ENCODE results near the gene MCF2L2. TPM values are rescaled to one million over a fixed set of nuclear protein-coding genes. Genes with fewer than 3 reads are reported as not detected.

Gene MCF2L2
- total and polyA plus RNA-seq, 9 of the 15 experiments (the other 6 are each of a cell fraction or from before 2014, with no cell fraction given) = 0.56 to 4.2 (median 3.0) TPM

GRCh38 chr3:183409219-183409618 is 19.2 kb downstream of the MCF2L2 start:
- BruUV-seq (replicated peaks) = no TSS peak
- ATAC-seq (no peak), FAIRE-seq (no peak), DNase-seq (ENCODE audit: extremely low read depth in 1 of 4, low spot score in 3 of 4) (no peak)
- CTCF ChIA-PET (ENCODE audit: low intra/inter-chr PET ratio) = no interaction called here
- Histone ChIP-seq H3K79me2 (ENCODE audit: control insufficient read depth, insufficient read depth, low read length) (no peaks in the 10 kb centered on the region; the same call in 2 of the 3 replicates), H3K4me3 (no peak overlapping the region), H3K9ac (ENCODE audit: insufficient read depth in 1 of 2, low read depth in 2 of 2, low read length in 2 of 2) (no peak overlapping the region), H3K9me3 (replicated peaks; ENCODE audit: control insufficient read depth, insufficient read depth, low read depth, low read length) (no peaks in the 10 kb centered on the region), H3K27me3 (ENCODE audit: control insufficient read depth in 2 of 2, insufficient read depth in 2 of 2, low read length in 2 of 2) (no peaks in the 10 kb centered on the region), H3K4me1 (replicated peaks in 1 of 2; ENCODE audit: control insufficient read depth in 2 of 2, insufficient read depth in 2 of 2, low read length in 2 of 2) (peaks cover 13 to 31% of the 10 kb centered on the region in 2 experiments; a peak in 4 of 5 replicates), H3K27ac (ENCODE audit: extremely low read depth, low read depth, low read length) (no peak overlapping the region), H4K20me1 (replicated peaks; ENCODE audit: control insufficient read depth, insufficient read depth, low read length) (no peaks in the 10 kb centered on the region), H3K9me1 (ENCODE audit: control insufficient read depth, insufficient read depth, low read length) (no peaks in the 10 kb centered on the region), H3K4me2 (ENCODE audit: insufficient read depth, low read length) (no peak overlapping the region), H2AFZ (ENCODE audit: low read depth, low read length) (no peak overlapping the region), H3K36me3 (ENCODE audit: control insufficient read depth, insufficient read depth, low read length) (no peaks in the 10 kb centered on the region)
- 69% methylated on average over 2 of the region's 2 CpGs for WGBS (ENCODE audit: insufficient coverage, low coverage, missing lambda C conversion rate)
- POLR2A ChIA-PET = interaction anchor here (0.7 to 3.3 kb wide), 4 partner anchors 8 to 787 kb away, joined by 3 to 32 read pairs (median 5); partner anchors contain the start of gene MCF2L2
- in situ Hi-C loops (cut with MboI) = no loop called here
- intact Hi-C loops (cut with micrococcal nuclease) = no loop called here
- TF ChIP-seq SRSF7 (optimal IDR thresholded peaks at IDR 0.05; ENCODE audit: low read depth, low read length) (no peak), KHSRP (IDR thresholded peaks at IDR 0.05) (no peak), STAT5A (IDR thresholded peaks at IDR 0.05; ENCODE audit: borderline replicate concordance, low read length) (no peak), E2F3 (CRISPR knock-in tag; IDR thresholded peaks at IDR 0.05) (no peak), RFX1 (IDR thresholded peaks at IDR 0.05) (no peak), ZNF695 (CRISPR knock-in tag; IDR thresholded peaks at IDR 0.05) (no peak), ZNF146 (CRISPR knock-in tag; IDR thresholded peaks at IDR 0.05; ENCODE audit: unreplicated experiment) (no peak), ZNF407 (IDR thresholded peaks at IDR 0.05; ENCODE audit: low read depth) (no peak), HNRNPL (IDR thresholded peaks at IDR 0.05; ENCODE audit: low read depth, low read length) (no peak), SP2 (IDR thresholded peaks at IDR 0.05; ENCODE audit: extremely low read depth, low read depth, low read length, poor library complexity, severe bottlenecking) (no peak), RBFOX2 (IDR thresholded peaks at IDR 0.05; ENCODE audit: low read depth, low read length) (no peak)
- TF ChIP-seq, protein P1, sequence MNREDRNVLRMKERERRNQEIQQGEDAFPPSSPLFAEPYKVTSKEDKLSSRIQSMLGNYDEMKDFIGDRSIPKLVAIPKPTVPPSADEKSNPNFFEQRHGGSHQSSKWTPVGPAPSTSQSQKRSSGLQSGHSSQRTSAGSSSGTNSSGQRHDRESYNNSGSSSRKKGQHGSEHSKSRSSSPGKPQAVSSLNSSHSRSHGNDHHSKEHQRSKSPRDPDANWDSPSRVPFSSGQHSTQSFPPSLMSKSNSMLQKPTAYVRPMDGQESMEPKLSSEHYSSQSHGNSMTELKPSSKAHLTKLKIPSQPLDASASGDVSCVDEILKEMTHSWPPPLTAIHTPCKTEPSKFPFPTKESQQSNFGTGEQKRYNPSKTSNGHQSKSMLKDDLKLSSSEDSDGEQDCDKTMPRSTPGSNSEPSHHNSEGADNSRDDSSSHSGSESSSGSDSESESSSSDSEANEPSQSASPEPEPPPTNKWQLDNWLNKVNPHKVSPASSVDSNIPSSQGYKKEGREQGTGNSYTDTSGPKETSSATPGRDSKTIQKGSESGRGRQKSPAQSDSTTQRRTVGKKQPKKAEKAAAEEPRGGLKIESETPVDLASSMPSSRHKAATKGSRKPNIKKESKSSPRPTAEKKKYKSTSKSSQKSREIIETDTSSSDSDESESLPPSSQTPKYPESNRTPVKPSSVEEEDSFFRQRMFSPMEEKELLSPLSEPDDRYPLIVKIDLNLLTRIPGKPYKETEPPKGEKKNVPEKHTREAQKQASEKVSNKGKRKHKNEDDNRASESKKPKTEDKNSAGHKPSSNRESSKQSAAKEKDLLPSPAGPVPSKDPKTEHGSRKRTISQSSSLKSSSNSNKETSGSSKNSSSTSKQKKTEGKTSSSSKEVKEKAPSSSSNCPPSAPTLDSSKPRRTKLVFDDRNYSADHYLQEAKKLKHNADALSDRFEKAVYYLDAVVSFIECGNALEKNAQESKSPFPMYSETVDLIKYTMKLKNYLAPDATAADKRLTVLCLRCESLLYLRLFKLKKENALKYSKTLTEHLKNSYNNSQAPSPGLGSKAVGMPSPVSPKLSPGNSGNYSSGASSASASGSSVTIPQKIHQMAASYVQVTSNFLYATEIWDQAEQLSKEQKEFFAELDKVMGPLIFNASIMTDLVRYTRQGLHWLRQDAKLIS (CRISPR knock-in tag; IDR thresholded peaks at IDR 0.05) = no peak
